Activated T-helper 1 cell treated with anti-CD3 and anti-CD28 coated beads, Interleukin-12 subunit alpha, Interleukin-12 subunit beta, Interleukin-2, Interleukin-4 antibody, amounts not matched to agents 30 ng/mL and 10 ng/mL and 1 ng/mL, durations not matched to agents 14 hours and 24 hours and 36 hours (primary cell): ENCODE measurements around the gene SEMA5A. TPM values are rescaled to one million over a fixed set of nuclear protein-coding genes. Genes with fewer than 3 reads are reported as not detected.
"Not testable (repeated sequence)": the region's sequence is repeated elsewhere in the genome, so short reads cannot be mapped to it uniquely, and the experiment has no call there.

ENCODE experiments used
- DNase-seq: peaks from one replicate; pipeline ENCODE4 v3.0.0; 2021; ENCODE audit warnings: low spot score
- H3K27ac Mint-ChIP-seq: one replicate; pipeline ENCODE4 v1.8.0; 2021; ENCODE audit warnings: mild to moderate bottlenecking, mixed read lengths
- H3K27me3 Mint-ChIP-seq: one replicate; pipeline ENCODE4 v1.8.0; 2022; ENCODE audit warnings: mild to moderate bottlenecking, moderate library complexity, mixed read lengths; ENCODE audit not compliant: insufficient read depth
- H3K36me3 Mint-ChIP-seq: one replicate; pipeline ENCODE4 v1.8.0; 2021; ENCODE audit warnings: low read depth, mixed read lengths
- H3K4me1 Mint-ChIP-seq: one replicate; pipeline ENCODE4 v1.8.0; 2021; ENCODE audit warnings: low read depth, mixed read lengths
- H3K4me3 Mint-ChIP-seq: one replicate; pipeline ENCODE4 v1.8.0; 2021; ENCODE audit warnings: mild to moderate bottlenecking, moderate library complexity, mixed read lengths
- H3K9me3 Mint-ChIP-seq: one replicate; pipeline ENCODE4 v1.8.0; 2021; ENCODE audit warnings: mixed read lengths
- intact Hi-C: fragments of 100-400 bp; cut with micrococcal nuclease; formaldehyde crosslinking; loops from one replicate; pipeline ENCODE4 v1.15.1; 2024
- total RNA-seq: library from RNA; stranded (reverse); gene quantifications from 2 replicates; pipeline ENCODE4 v1.2.3, GENCODE V29; 2022

Gene SEMA5A
- total RNA-seq, 1 donor from 2014 or later, result not detected

DNA sequence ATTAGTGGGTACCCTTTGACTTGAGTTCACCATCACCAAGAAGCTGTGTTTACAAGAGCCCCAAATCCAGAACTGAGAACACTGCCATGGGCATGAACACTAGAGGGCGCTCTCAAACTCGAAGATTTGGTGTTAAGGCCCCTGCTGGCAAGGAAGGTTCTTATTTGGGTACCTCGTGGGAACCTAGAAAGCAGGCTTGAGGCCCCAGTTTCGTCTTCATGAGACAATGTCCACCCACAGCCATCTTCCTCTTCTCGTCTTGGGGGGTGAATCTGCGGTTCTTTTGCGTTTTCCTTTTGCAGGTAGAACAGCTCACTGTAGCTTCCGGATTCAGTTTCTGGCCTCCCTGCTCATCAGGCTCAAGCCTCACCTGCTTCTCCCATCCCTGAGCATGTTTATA, 184.0 kb downstream of the SEMA5A start:
- Mint-ChIP-seq H3K27ac (no peak overlapping the region), H3K27me3 (no peaks in the 10 kb centered on the region), H3K4me3 (no peak overlapping the region), H3K4me1 (no peaks in the 10 kb centered on the region), H3K9me3 (no peaks in the 10 kb centered on the region), H3K36me3 (no peaks in the 10 kb centered on the region)
- DNase-seq, result no peak
- intact Hi-C loops, result loop anchor here (10.0 kb wide), 1 partner anchor 183 kb away; the partner anchor contains the start of gene SEMA5A

DNA sequence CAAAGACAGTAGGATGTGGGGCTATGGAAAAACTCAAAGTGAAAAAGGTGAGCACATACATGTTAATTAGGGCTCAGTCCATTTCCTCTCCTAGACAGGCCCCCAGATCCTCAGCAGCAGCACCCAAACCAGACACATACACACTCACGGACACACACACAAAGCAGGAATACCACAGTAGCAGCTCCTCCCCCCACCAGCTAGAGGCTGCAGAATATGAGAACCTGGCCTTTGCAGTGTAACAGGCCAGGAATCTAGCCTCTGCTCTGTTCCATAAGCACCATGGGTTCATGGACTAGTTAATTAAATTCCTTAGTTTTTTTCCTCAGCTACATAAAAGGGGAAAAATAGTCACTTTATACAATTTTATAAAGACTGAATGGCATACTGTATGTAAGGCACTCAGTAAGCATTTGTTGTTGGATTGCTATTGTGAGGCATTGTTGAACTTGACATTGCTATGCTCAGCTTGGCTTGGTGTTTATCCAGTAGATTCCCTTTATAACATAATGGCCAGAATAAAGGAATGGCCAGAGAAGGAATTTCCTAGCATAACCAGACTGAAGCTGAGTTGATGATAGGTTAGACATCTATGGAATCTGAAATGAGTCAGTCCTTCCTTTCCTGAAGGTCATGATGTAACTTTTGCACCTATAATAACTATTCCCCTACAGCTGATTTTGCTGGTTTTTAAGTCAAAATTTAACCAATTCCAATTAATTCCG, 186.8 kb downstream of the SEMA5A start:
- Mint-ChIP-seq H3K27ac (no peak overlapping the region), H3K27me3 (no peaks in the 10 kb centered on the region), H3K36me3 (no peaks in the 10 kb centered on the region), H3K4me3 (no peak overlapping the region), H3K4me1 (no peaks in the 10 kb centered on the region), H3K9me3 (no peaks in the 10 kb centered on the region)
- no peak for DNase-seq
- intact Hi-C loops, result no loop called here

DNA sequence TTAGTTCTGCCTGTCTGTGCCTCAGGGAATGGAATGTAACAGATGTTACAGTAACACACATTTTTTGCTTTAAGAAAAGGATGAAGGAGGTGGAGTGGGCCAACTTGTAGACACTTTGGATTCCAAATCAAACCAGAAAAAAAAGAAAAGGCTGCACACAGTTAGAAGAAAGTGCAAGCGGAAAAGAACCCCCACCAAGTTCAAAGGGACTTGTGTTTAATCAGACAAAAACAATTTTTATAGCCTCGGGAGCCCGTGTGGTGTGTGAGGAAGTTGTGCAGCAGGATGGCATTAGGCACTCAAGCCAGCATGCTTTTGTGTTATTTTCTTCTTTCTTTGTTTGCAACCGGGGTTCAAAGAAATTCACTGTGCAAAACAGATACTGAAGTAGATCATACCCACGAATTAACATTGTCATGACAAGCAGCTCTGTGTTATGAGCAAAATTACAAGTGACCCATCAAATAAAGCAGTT, 189.5 kb downstream of the SEMA5A start:
- H3K4me3 Mint-ChIP-seq, result no peak overlapping the region
- no peaks in the 10 kb centered on the region for H3K36me3 Mint-ChIP-seq
- no peak overlapping the region for H3K27ac Mint-ChIP-seq
- no peaks in the 10 kb centered on the region for H3K27me3 Mint-ChIP-seq
- no peaks in the 10 kb centered on the region for H3K9me3 Mint-ChIP-seq
- no peak for DNase-seq
- intact Hi-C loops, result no loop called here
- no peaks in the 10 kb centered on the region for H3K4me1 Mint-ChIP-seq

DNA sequence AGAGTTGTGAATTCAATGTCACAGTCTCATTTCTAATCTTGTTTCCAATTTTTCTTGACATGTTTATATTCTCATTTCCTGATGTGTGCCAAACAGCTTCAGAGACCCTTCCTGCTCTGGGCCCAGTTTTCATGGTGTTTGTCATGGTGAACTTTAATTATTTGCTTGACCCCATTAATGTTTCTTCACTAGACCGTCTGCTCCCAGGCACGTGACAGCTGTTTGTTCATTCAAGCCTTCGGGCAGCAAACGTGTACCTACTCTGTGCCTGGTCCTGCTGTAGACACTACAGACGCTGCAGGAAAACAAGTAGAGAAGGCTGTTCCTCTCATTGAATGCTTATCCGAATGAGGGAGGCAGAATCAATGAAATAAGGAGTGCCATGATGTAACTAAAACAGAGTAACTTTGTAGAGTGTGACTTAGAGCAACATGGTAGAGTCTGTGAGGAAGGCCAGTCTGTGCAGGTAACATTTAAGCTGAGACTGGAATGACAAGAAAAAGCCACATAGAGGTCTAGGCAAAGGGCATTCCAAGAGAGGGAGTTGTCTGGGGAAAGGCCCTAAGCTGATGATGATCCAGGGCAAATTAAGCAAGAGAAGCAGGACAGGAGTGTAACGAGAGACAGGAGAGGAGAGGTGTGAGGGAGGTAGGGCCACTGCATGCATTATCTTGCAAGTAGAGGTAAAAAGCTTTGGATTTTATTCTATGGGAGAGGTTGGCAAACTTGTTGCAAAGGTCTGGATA, 191.4 kb downstream of the SEMA5A start:
- H3K4me1 Mint-ChIP-seq, result no peaks in the 10 kb centered on the region
- H3K9me3 Mint-ChIP-seq, result no peaks in the 10 kb centered on the region
- DNase-seq, result no peak
- H3K27ac Mint-ChIP-seq, result no peak overlapping the region
- H3K27me3 Mint-ChIP-seq, result no peaks in the 10 kb centered on the region
- no peak overlapping the region for H3K4me3 Mint-ChIP-seq
- intact Hi-C loops, result no loop called here
- H3K36me3 Mint-ChIP-seq, result no peaks in the 10 kb centered on the region

DNA sequence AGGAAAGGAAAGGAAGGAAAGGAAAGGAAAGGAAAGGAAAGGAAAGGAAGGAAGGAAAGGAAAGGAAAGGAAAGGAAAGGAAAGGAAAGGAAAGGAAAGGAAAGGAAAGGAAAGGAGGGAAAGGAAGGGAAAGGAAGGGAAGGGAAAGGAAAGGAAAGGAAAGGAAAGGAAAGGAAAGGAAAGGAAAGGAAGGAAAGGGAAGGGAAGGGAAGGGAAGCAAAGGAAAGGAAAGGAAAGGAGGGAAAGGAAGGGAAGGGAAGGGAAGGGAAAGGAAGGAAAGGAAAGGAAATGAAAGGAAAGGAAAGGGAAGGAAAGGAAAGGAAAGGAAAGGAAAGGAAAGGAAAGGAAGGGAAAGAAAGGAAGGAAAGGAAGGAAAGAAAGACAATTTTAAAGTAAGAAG, 192.8 kb downstream of the SEMA5A start:
- intact Hi-C loops, H3K27me3 Mint-ChIP-seq, H3K27ac Mint-ChIP-seq, H3K4me1 Mint-ChIP-seq, DNase-seq, H3K9me3 Mint-ChIP-seq, H3K36me3 Mint-ChIP-seq, H3K4me3 Mint-ChIP-seq: not testable (repeated sequence)

DNA sequence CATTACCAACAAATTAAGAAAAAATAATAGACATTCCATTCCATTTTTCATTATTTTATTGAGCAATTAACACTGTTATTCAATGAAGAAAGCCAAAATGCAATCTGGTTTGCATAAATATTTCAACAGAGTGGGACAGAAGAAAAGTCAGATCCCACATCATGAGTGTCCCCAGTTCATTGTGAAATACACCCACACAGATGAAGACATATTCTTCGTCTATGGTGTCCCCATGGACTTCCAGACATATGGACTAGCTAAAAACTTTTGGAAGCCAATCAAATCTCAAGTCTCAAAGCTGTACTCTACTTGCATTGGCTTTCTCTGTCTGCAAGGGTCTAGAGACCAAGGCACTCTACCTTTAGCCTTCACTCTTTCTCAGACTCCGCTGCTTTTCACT, 194.3 kb downstream of the SEMA5A start:
- Mint-ChIP-seq H3K4me3 (no peak overlapping the region), H3K4me1 (no peaks in the 10 kb centered on the region), H3K27ac (no peak overlapping the region), H3K27me3 (no peaks in the 10 kb centered on the region), H3K36me3 (no peaks in the 10 kb centered on the region), H3K9me3 (no peaks in the 10 kb centered on the region)
- intact Hi-C loops, result no loop called here
- DNase-seq, result no peak

DNA sequence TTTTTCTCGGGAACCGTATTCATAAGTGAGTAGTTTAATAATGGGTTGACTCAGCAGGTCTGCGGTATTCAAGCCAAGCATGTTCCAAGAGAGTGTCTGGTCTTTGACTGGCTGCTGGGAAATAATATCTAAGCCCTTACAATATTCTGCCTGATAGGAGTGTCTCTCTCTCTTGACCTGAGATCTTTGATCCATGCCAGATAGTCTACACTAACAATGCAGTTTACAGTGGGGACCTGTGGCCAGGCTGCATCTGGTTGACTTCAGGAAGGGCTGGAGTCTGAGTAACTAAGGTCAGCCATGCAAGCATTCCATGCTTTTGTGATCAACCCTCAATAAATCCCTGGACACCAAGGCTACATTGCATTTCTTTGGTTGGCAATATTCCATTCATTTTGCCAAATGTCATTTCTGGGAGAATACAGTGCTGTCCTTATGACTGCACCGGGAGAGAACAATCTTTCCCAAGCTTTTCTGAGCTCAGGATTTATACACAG, 195.5 kb downstream of the SEMA5A start:
- intact Hi-C loops, result no loop called here
- no peaks in the 10 kb centered on the region for H3K9me3 Mint-ChIP-seq
- H3K36me3 Mint-ChIP-seq, result no peaks in the 10 kb centered on the region
- no peaks in the 10 kb centered on the region for H3K4me1 Mint-ChIP-seq
- no peak overlapping the region for H3K4me3 Mint-ChIP-seq
- no peak for DNase-seq
- no peak overlapping the region for H3K27ac Mint-ChIP-seq
- H3K27me3 Mint-ChIP-seq, result no peaks in the 10 kb centered on the region

DNA sequence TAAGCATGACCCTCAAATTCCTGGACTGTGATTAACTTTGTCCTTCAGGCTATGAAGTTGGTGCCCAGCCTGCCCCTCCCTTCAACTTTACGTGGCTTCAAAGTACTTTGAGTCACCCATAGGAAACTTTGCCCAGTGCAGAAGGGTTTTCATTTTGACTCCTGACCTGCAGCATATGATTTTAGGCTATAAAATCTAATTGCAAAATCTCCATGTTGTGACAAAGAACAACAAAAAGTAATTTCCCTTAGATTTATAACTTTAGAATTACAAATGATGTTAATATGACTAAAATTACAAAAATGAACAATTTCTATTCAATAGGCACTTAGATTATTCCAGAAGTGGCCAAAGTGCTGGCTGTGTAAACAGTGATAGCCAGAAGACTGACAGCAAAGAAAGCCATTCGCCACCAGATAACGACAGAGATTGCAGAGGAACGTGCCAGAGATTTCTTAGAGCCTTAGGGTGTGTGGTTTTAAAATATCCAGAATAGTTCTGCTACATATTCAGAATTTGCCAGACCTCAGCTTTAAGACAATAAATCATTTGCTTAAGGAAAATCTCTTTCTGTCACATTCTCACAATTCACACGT, 197.4 kb downstream of the SEMA5A start:
- DNase-seq, result no peak
- no peaks in the 10 kb centered on the region for H3K4me1 Mint-ChIP-seq
- no peak overlapping the region for H3K4me3 Mint-ChIP-seq
- H3K9me3 Mint-ChIP-seq, result no peaks in the 10 kb centered on the region
- intact Hi-C loops, result no loop called here
- no peaks in the 10 kb centered on the region for H3K27me3 Mint-ChIP-seq
- no peaks in the 10 kb centered on the region for H3K36me3 Mint-ChIP-seq
- no peak overlapping the region for H3K27ac Mint-ChIP-seq

DNA sequence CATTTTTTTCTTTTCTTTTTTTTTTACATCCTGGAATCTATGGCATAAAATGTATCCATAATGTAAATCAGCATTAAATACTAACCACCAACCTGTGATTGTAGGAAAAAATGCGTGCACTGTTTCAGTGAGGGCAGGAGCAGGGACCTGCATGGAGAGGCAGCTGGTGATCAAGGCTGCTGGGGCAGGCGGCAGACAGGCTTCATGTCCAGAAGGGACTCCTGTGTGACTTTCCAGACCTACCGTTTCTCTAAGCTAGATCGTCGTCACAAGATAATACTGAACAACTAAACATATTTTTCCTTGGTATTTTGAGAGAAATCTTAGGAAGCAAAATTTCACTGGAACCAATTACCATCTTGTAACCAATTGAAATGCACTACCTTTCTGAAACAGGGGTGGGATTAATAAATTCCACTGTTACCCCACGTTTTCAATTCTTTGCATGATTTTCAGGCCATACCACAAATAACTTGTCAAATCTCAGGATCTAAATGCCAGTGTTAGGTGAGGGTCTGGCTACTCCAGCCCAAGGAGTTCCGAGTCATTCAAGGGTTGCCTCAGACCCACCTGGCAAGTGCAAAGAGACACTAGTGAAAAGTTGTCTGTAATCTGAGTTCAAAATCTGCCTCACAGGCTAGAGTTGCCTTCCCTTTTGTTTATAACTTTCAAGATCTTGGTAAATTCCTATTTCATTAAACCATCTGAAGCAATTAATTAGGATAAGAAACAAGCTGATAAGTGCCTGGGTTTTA, 198.2 kb downstream of the SEMA5A start:
- intact Hi-C loops, result no loop called here
- Mint-ChIP-seq H3K36me3 (no peaks in the 10 kb centered on the region), H3K4me1 (no peaks in the 10 kb centered on the region), H3K27me3 (no peaks in the 10 kb centered on the region), H3K4me3 (no peak overlapping the region), H3K9me3 (no peaks in the 10 kb centered on the region), H3K27ac (no peak overlapping the region)
- DNase-seq, result no peak

DNA sequence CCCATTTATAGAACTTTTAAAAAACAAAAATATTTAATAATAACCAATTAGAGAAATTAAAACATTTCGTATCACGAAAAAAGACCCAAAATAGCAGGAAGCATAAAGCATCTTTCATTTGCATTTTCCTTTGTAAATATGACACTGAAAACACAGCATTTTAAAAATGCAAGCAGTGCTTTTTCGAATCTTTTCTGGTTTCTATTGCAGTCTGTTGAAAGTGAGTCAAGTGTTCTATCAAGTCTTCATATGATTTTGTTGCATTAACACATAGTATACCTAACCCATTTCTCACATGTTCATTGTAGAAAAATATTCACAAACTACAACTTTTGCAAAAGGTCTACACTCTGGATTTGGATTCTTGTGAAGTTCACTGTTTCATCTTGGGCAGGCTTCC, 198.8 kb downstream of the SEMA5A start:
- no peaks in the 10 kb centered on the region for H3K9me3 Mint-ChIP-seq
- DNase-seq, result no peak
- H3K36me3 Mint-ChIP-seq, result no peaks in the 10 kb centered on the region
- H3K27ac Mint-ChIP-seq, result no peak overlapping the region
- intact Hi-C loops, result no loop called here
- no peaks in the 10 kb centered on the region for H3K4me1 Mint-ChIP-seq
- H3K4me3 Mint-ChIP-seq, result no peak overlapping the region
- H3K27me3 Mint-ChIP-seq, result no peaks in the 10 kb centered on the region

DNA sequence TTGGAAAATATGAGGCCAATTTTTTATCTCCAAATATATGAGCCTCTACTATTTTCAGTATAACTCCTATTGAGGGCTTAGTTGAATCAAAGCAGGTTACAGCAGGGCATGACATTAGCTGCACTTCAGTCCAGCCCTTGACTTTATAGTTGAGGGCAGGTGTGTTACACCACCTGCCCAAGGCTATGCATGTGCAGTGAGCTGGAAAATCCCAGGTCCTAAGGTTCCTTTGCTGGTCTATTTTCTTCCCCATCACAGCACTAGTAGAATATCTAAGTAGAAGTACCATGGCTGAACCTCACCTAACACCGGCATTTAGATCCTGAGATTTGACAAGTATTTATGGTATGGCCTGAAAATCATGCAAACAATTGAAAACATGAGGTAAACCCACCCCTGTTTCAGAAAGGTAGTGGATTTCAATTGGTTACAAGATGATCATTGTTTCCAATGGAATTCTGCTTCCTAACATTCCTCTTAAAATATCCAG, 201.1 kb downstream of the SEMA5A start:
- Mint-ChIP-seq H3K36me3 (no peaks in the 10 kb centered on the region), H3K4me3 (no peak overlapping the region), H3K9me3 (no peaks in the 10 kb centered on the region), H3K27me3 (peaks cover 1% of the 10 kb centered on the region), H3K4me1 (no peaks in the 10 kb centered on the region), H3K27ac (no peak overlapping the region)
- no peak for DNase-seq
- intact Hi-C loops, result no loop called here

DNA sequence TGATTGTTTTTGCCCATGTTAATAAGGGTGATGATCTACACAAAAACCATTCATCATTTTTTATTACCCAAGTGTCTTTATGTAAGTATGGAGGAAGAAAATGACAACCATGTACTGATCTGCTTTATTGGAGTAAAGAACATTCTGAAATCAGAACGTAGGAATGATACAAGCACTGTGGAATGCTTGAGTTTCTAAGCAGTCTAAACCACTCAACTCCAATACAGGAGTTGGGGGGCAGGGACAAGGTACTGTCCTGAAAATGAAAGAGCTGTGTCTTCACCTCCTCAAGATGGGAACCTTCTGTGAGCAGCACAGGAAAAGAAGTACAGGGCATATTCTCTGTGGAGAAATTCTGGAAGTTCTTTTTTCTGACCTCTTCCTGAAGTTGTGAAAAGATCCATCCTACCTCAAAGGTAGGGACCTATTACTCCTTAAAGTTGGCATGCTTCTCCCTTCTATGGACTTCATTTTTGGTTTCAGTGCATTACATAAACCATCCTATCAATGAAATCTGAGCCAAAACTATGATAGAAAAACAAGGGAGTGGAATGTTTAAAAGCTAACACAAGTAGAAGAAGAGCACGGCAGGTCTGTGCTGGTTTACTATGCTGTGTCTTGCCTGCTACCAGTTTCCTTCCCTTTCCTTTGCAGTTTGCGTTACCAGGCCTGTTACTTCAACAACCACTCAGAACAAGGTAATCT, 202.6 kb downstream of the SEMA5A start:
- H3K4me1 Mint-ChIP-seq, result no peaks in the 10 kb centered on the region
- no peak overlapping the region for H3K27ac Mint-ChIP-seq
- H3K36me3 Mint-ChIP-seq, result no peaks in the 10 kb centered on the region

More for the DNA sequence above, 202.6 kb downstream of the SEMA5A start:
- intact Hi-C loops, result no loop called here
- no peak for DNase-seq
- Mint-ChIP-seq H3K27me3 (peaks cover 1% of the 10 kb centered on the region), H3K9me3 (no peaks in the 10 kb centered on the region), H3K4me3 (no peak overlapping the region)
